H9 (cell line): ENCODE measurements around the gene ACOT11. TPM values are rescaled to one million over a fixed set of nuclear protein-coding genes. Genes with fewer than 3 reads are reported as not detected.

ENCODE experiments used
- DNase-seq: peaks from one replicate; pipeline ENCODE4 v3.0.0-alpha.2; 2017
- H2AFZ ChIP-seq: one replicate; pipeline ENCODE4 v1.6.1; 2013; ENCODE audit warnings: mild to moderate bottlenecking, low read length, control low read depth, moderate library complexity
- H2AK5ac ChIP-seq: 2 replicates; pipeline ENCODE4 v1.6.1; 2013; ENCODE audit warnings: low read length, control low read depth, mixed read lengths; ENCODE audit not compliant: insufficient read length
- H2BK120ac ChIP-seq: one replicate; pipeline ENCODE4 v1.6.1; 2013; ENCODE audit warnings: low read depth, mild to moderate bottlenecking, low read length, control low read depth, inconsistent platforms; ENCODE audit not compliant: poor library complexity, severe bottlenecking
- H2BK12ac ChIP-seq: 2 replicates; pipeline ENCODE4 v1.6.1; 2013; ENCODE audit warnings: low read length, control low read depth, mixed read lengths, low read depth; ENCODE audit not compliant: insufficient read length
- H2BK15ac ChIP-seq: 2 replicates; pipeline ENCODE4 v1.6.1; 2013; ENCODE audit warnings: low read depth, low read length, control low read depth
- H2BK20ac ChIP-seq: one replicate; pipeline ENCODE4 v1.6.1; 2013; ENCODE audit warnings: low read depth, mild to moderate bottlenecking, low read length, control low read depth, inconsistent platforms; ENCODE audit not compliant: poor library complexity, severe bottlenecking
- H2BK5ac ChIP-seq: 2 replicates; pipeline ENCODE4 v1.6.1; 2013; ENCODE audit warnings: low read length, control low read depth, mixed read lengths; ENCODE audit not compliant: insufficient read length
- H3K14ac ChIP-seq: 2 replicates; pipeline ENCODE4 v1.6.1; 2013; ENCODE audit warnings: low read length, control low read depth; ENCODE audit not compliant: insufficient read depth
- H3K18ac ChIP-seq: 2 replicates; pipeline ENCODE4 v1.6.1; 2013; ENCODE audit warnings: low read depth, mild to moderate bottlenecking, mixed read lengths, low read length, control low read depth; ENCODE audit not compliant: insufficient read length
- H3K23ac ChIP-seq: 2 replicates; pipeline ENCODE4 v1.6.1; 2013; ENCODE audit warnings: low read length, control low read depth, mixed read lengths, low read depth; ENCODE audit not compliant: insufficient read length
- H3K23me2 ChIP-seq: 2 replicates; pipeline ENCODE4 v1.6.1; 2013; ENCODE audit warnings: low read depth, mild to moderate bottlenecking, mixed read lengths, low read length, control low read depth; ENCODE audit not compliant: insufficient read length, poor library complexity, severe bottlenecking
- H3K27ac ChIP-seq: 2 replicates; pipeline ENCODE4 v1.5.1; 2013; ENCODE audit warnings: low read length, control low read depth, mixed read lengths, low read depth; ENCODE audit not compliant: insufficient read length
- H3K27me3 ChIP-seq: 2 replicates; pipeline ENCODE4 v1.6.1; 2013; ENCODE audit warnings: low read length, control low read depth, inconsistent platforms; ENCODE audit not compliant: insufficient read depth
- H3K4ac ChIP-seq: 2 replicates; pipeline ENCODE4 v1.6.1; 2013; ENCODE audit warnings: low read depth, mild to moderate bottlenecking, control low read depth, inconsistent platforms, low read length, moderate library complexity
- H3K4me1 ChIP-seq: 2 replicates; pipeline ENCODE4 v1.6.1; 2013; ENCODE audit warnings: low read length, control low read depth, inconsistent platforms; ENCODE audit not compliant: insufficient read depth
- H3K4me2 ChIP-seq: 2 replicates; pipeline ENCODE4 v1.6.1; 2013; ENCODE audit warnings: low read length, control low read depth, mixed read lengths; ENCODE audit not compliant: insufficient read length, insufficient read depth
- H3K56ac ChIP-seq: 2 replicates; pipeline ENCODE4 v1.6.1; 2013; ENCODE audit warnings: low read depth, mild to moderate bottlenecking, mixed read lengths, low read length, control low read depth; ENCODE audit not compliant: insufficient read length
- H3K79me1 ChIP-seq: 2 replicates; pipeline ENCODE4 v1.6.1; 2013; ENCODE audit warnings: low read depth, mild to moderate bottlenecking, moderate library complexity, low read length, control low read depth, inconsistent platforms; ENCODE audit not compliant: insufficient read depth, poor library complexity, severe bottlenecking
- H3K79me2 ChIP-seq: 2 replicates; pipeline ENCODE4 v1.6.1; 2013; ENCODE audit warnings: low read length, control low read depth, inconsistent platforms; ENCODE audit not compliant: insufficient read depth
- H3K9ac ChIP-seq: 2 replicates; pipeline ENCODE4 v1.6.1; 2013; ENCODE audit warnings: low read length, control low read depth, mixed read lengths; ENCODE audit not compliant: insufficient read length; ENCODE audit errors: extremely low read depth
- H3K9me3 ChIP-seq: one replicate; pipeline ENCODE4 v1.6.1; 2013; ENCODE audit warnings: low read depth, low read length, inconsistent platforms; ENCODE audit not compliant: control insufficient read depth
- H3T11ph ChIP-seq: one replicate; pipeline ENCODE4 v1.6.1; 2013; ENCODE audit warnings: mild to moderate bottlenecking, low read length, control low read depth, inconsistent platforms
- H4K20me1 ChIP-seq: one replicate; pipeline ENCODE4 v1.6.1; 2013; ENCODE audit not compliant: control insufficient read depth, insufficient read length, insufficient read depth
- H4K5ac ChIP-seq: 2 replicates; pipeline ENCODE4 v1.6.1; 2013; ENCODE audit warnings: low read depth, mild to moderate bottlenecking, mixed read lengths, low read length, control low read depth; ENCODE audit not compliant: insufficient read length
- H4K8ac ChIP-seq: replicated peaks from 2 replicates; pipeline ENCODE4 v1.6.1; 2013; ENCODE audit warnings: low read length, control low read depth, mixed read lengths, low read depth; ENCODE audit not compliant: insufficient read length
- H4K91ac ChIP-seq: 2 replicates; pipeline ENCODE4 v1.6.1; 2013; ENCODE audit warnings: low read depth, mild to moderate bottlenecking, moderate library complexity, mixed read lengths, low read length, control low read depth; ENCODE audit not compliant: insufficient read length
- H3K27ac Mint-ChIP-seq, 3 experiments: 2 replicates in 2 of 3; 3 replicates in 1 of 3; pipeline ENCODE4 v1.8.0; 2020 to 2021; ENCODE audit warnings: mixed read lengths in 3 of 3, mild to moderate bottlenecking in 1 of 3, moderate library complexity in 1 of 3
- H3K27me3 Mint-ChIP-seq: 2 replicates; pipeline ENCODE4 v1.8.0; 2021; ENCODE audit warnings: low read depth, mild to moderate bottlenecking, moderate library complexity, mixed read lengths
- H3K36me3 Mint-ChIP-seq, 3 experiments: 2 replicates in 2 of 3; 3 replicates in 1 of 3; pipeline ENCODE4 v1.8.0; 2020 to 2021; ENCODE audit warnings: low read depth in 3 of 3, mixed read lengths in 3 of 3; ENCODE audit not compliant: insufficient read depth in 1 of 3
- H3K4me1 Mint-ChIP-seq, 2 experiments: 2 replicates each; pipeline ENCODE4 v1.8.0; 2020; ENCODE audit warnings: mixed read lengths in 2 of 2
- H3K4me3 Mint-ChIP-seq, 2 experiments: 2 replicates in 1 of 2; 3 replicates in 1 of 2; pipeline ENCODE4 v1.8.0; 2020 to 2021; ENCODE audit warnings: mild to moderate bottlenecking in 2 of 2, mixed read lengths in 2 of 2, moderate library complexity in 1 of 2
- H3K9me3 Mint-ChIP-seq, 2 experiments: 2 replicates in 1 of 2; 3 replicates in 1 of 2; pipeline ENCODE4 v1.8.0; 2020; ENCODE audit warnings: mild to moderate bottlenecking in 2 of 2, mixed read lengths in 2 of 2, moderate library complexity in 1 of 2
- CTCF ChIP-seq: fragments of 200-600 bp; sonication (generic); conservative IDR thresholded peaks from 3 replicates; pipeline ENCODE4 v1.8.0; 2021; ENCODE audit warnings: antibody characterized with exemption, mild to moderate bottlenecking
- WGBS: extraction: QIAGEN DNeasy Blood & Tissue Kit; methylation state at CpG from one replicate; pipeline ENCODE4 v1.1.7; 2013; ENCODE audit warnings: missing lambda C conversion rate, low lambda C conversion rate, mixed read lengths; ENCODE audit not compliant: insufficient read length; ENCODE audit errors: extremely low coverage; 5-methylcytosine and 5-hydroxymethylcytosine counted together
- total RNA-seq: library from RNA; stranded (reverse); gene quantifications from 2 replicates; pipeline ENCODE4 v1.2.1, GENCODE V29; 2021

The ACOT11 gene
- total RNA-seq, 1 experiment from 2014 or later: 4.0 TPM

- no CpG with 5 or more reads among the region's 4 CpGs for WGBS
- H4K5ac ChIP-seq: no peak overlapping the region
- H3K4ac ChIP-seq: no peak overlapping the region
Measured at GRCh38 chr1:54640361-54640760, 92.3 kb downstream of the ACOT11 start.

More at GRCh38 chr1:54640361-54640760, 92.3 kb downstream of the ACOT11 start:
- Histone ChIP-seq H2BK15ac (no peak overlapping the region), H2BK20ac (no peak overlapping the region), H3K9me3 (peaks cover 7% of the 10 kb centered on the region), H2AK5ac (no peak overlapping the region), H3K14ac (no peak overlapping the region), H3K9ac (no peak overlapping the region), H4K91ac (no peak overlapping the region), H4K20me1 (no peaks in the 10 kb centered on the region), H3K79me1 (no peaks in the 10 kb centered on the region), H3K18ac (no peak overlapping the region), H3K4me1 (no peaks in the 10 kb centered on the region), H2BK120ac (no peak overlapping the region), H3K27me3 (no peaks in the 10 kb centered on the region), H3T11ph (no peak overlapping the region), H3K79me2 (no peaks in the 10 kb centered on the region), H2BK12ac (no peak overlapping the region), H3K4me2 (no peak overlapping the region), H3K27ac (no peak overlapping the region), H3K23ac (no peak overlapping the region), H3K23me2 (no peaks in the 10 kb centered on the region), H4K8ac (no peak overlapping the region), H2AFZ (no peak overlapping the region), H2BK5ac (no peak overlapping the region), H3K56ac (no peak overlapping the region)
- H3K27ac Mint-ChIP-seq: no peak overlapping the region
- peaks cover 18% of the 10 kb centered on the region for H3K27me3 Mint-ChIP-seq
- TF ChIP-seq CTCF: no peak
- H3K4me1 Mint-ChIP-seq: peaks cover 4 to 7% of the 10 kb centered on the region in 2 experiments; a peak in 2 of 4 replicates
- H3K4me3 Mint-ChIP-seq: no peak overlapping the region
- H3K36me3 Mint-ChIP-seq: peaks cover 2 to 16% (median 8%) of the 10 kb centered on the region in 3 experiments; a peak in 6 of 7 replicates
- peaks cover 23 to 35% of the 10 kb centered on the region in 2 experiments for H3K9me3 Mint-ChIP-seq
- DNase-seq: no peak
